ENCODE data around the gene ASRGL1. TPM values are rescaled to one million over a fixed set of nuclear protein-coding genes. Genes with fewer than 3 reads are reported as not detected.

The ASRGL1 gene
- total RNA-seq (62.2 TPM), polyA plus RNA-seq (ENCODE audit: insufficient read depth, low read depth, low replicate concordance) (85.6 TPM)
- long read RNA-seq, donor 1, transcript ASRGL1-201 (7 exons, 2,182 nt) = major isoform, 5 of 11 reads
- long read RNA-seq, donor 1, partial matches to known transcripts = 0 of 11 reads
- long read RNA-seq, donor 1, other reads (novel, unspliced or antisense) = 0 of 11 reads
- long read RNA-seq, donor 2, transcript ASRGL1-201 (7 exons, 2,182 nt) = major isoform, 11 of 18 reads
- long read RNA-seq, donor 2, partial matches to known transcripts = 0 of 18 reads
- long read RNA-seq, donor 2, other reads (novel, unspliced or antisense) = 0 of 18 reads
- long read RNA-seq, donor 3, transcript ASRGL1-202 (7 exons, 2,270 nt) = minor isoform, 6 of 33 reads
- long read RNA-seq, donor 3, transcript ASRGL1-201 (7 exons, 2,182 nt) = major isoform, 13 of 33 reads
- long read RNA-seq, donor 3, partial matches to known transcripts = 8 of 33 reads
- long read RNA-seq, donor 3, other reads (novel, unspliced or antisense) = 0 of 33 reads
- long read RNA-seq, donor 4, transcript ASRGL1-201 (7 exons, 2,182 nt) = major isoform, 13 of 20 reads
- long read RNA-seq, donor 4, partial matches to known transcripts = 0 of 20 reads
- long read RNA-seq, donor 4, other reads (novel, unspliced or antisense) = 0 of 20 reads
- long read RNA-seq, donor 5, partial matches to known transcripts = 0 of 1 reads
- long read RNA-seq, donor 5, other reads (novel, unspliced or antisense) = 0 of 1 reads
- long read RNA-seq, donor 6, transcript ASRGL1-201 (7 exons, 2,182 nt) = major isoform, 5 of 9 reads
- long read RNA-seq, donor 6, partial matches to known transcripts = 0 of 9 reads
- long read RNA-seq, donor 6, other reads (novel, unspliced or antisense) = 0 of 9 reads
- long read RNA-seq, donor 7, transcript ASRGL1-201 (7 exons, 2,182 nt) = major isoform, 45 of 89 reads
- long read RNA-seq, donor 7, transcript ASRGL1-202 (7 exons, 2,270 nt) = minor isoform, 9 of 89 reads
- long read RNA-seq, donor 7, partial matches to known transcripts = 14 of 89 reads
- long read RNA-seq, donor 7, other reads (novel, unspliced or antisense) = 17 of 89 reads
- long read RNA-seq, donor 8, transcript ASRGL1-201 (7 exons, 2,182 nt) = major isoform, 12 of 25 reads
- long read RNA-seq, donor 8, partial matches to known transcripts = 9 of 25 reads
- long read RNA-seq, donor 8, other reads (novel, unspliced or antisense) = 0 of 25 reads
- long read RNA-seq, donor 9, partial matches to known transcripts = 0 of 8 reads
- long read RNA-seq, donor 9, other reads (novel, unspliced or antisense) = 0 of 8 reads
- long read RNA-seq, donor 10, transcript ASRGL1-201 (7 exons, 2,182 nt) = major isoform, 11 of 18 reads
- long read RNA-seq, donor 10, partial matches to known transcripts = 0 of 18 reads
- long read RNA-seq, donor 10, other reads (novel, unspliced or antisense) = 0 of 18 reads

- Histone ChIP-seq H3K9me3 (ENCODE audit: control insufficient read depth in 2 of 3, insufficient read depth in 1 of 3, low read length in 3 of 3) (no peaks in the 10 kb centered on the region), H3K27me3 (ENCODE audit: control insufficient read depth, insufficient read depth, low read length) (peaks cover 3% of the 10 kb centered on the region), H3K27ac (ENCODE audit: low read depth in 2 of 2, low read length in 2 of 2) (peak within 1 kb of the TSS; percentile 65 to 81), H3K9ac (ENCODE audit: low read length in 3 of 3) (peak within 1 kb of the TSS in 2 of 3 donors; percentile 44 to 60), H3K4me1 (ENCODE audit: control insufficient read depth in 2 of 3, insufficient read depth in 2 of 3, low read depth in 1 of 3, low read length in 3 of 3) (peaks cover 0 to 19% (median 10%) of the 10 kb centered on the region in 3 donors), H3K36me3 (ENCODE audit: control insufficient read depth in 2 of 3, insufficient read depth in 3 of 3, low read length in 3 of 3) (no peaks in the 10 kb centered on the region), H3K4me3 (ENCODE audit: low read length in 3 of 3) (peak within 1 kb of the TSS; percentile 23 to 83 (median 57))
- intact Hi-C loops (cut with DNase I) = no loop called here
- FAIRE-seq (no peak), DNase-seq (peak; percentile 83 to 95 (median 88))
- no peak for TF ChIP-seq CTCF (IDR thresholded peaks at IDR 0.05; ENCODE audit: borderline replicate concordance, extremely low read depth, insufficient read depth)
Observed at GRCh38 chr11:62337303-62338181, at the start of gene ASRGL1. ASRGL1 (plus strand) TSS chr11:62337448; CDS start chr11:62337978, 530 bp downstream.

- Histone ChIP-seq H3K36me3 (ENCODE audit: control insufficient read depth in 2 of 3, insufficient read depth in 3 of 3, low read length in 3 of 3) (no peaks in the 10 kb centered on the region), H3K27me3 (ENCODE audit: control insufficient read depth, insufficient read depth, low read length) (no peaks in the 10 kb centered on the region), H3K27ac (ENCODE audit: low read depth in 2 of 2, low read length in 2 of 2) (no peak overlapping the region), H3K9me3 (ENCODE audit: control insufficient read depth in 2 of 3, insufficient read depth in 1 of 3, low read length in 3 of 3) (no peaks in the 10 kb centered on the region), H3K4me3 (ENCODE audit: low read length in 3 of 3) (no peak overlapping the region), H3K4me1 (ENCODE audit: control insufficient read depth in 2 of 3, insufficient read depth in 2 of 3, low read depth in 1 of 3, low read length in 3 of 3) (no peaks in the 10 kb centered on the region), H3K9ac (ENCODE audit: low read length in 3 of 3) (no peak overlapping the region)
- intact Hi-C loops (cut with DNase I) = no loop called here
- FAIRE-seq (no peak), DNase-seq (peak in 4 of 5 donors; percentile 59 to 78 (median 76))
- TF ChIP-seq CTCF (IDR thresholded peaks at IDR 0.05; ENCODE audit: borderline replicate concordance, extremely low read depth, insufficient read depth) = no peak
Observed at GRCh38 chr11:62295504-62295903, 41.7 kb upstream of the ASRGL1 start.

GRCh38 chr11:62298975-62299374, 38.3 kb upstream of the ASRGL1 start, which contains the start of gene SCGB1D4:
SCGB1D4 (minus strand) TSS chr11:62299075; CDS start chr11:62299010, 65 bp downstream.
- Histone ChIP-seq H3K9ac (ENCODE audit: low read length in 3 of 3) (no peak within 1 kb of the TSS), H3K36me3 (ENCODE audit: control insufficient read depth in 2 of 3, insufficient read depth in 3 of 3, low read length in 3 of 3) (no peaks in the 10 kb centered on the region), H3K27me3 (ENCODE audit: control insufficient read depth, insufficient read depth, low read length) (no peaks in the 10 kb centered on the region), H3K9me3 (ENCODE audit: control insufficient read depth in 2 of 3, insufficient read depth in 1 of 3, low read length in 3 of 3) (no peaks in the 10 kb centered on the region), H3K4me3 (ENCODE audit: low read length in 3 of 3) (no peak within 1 kb of the TSS), H3K4me1 (ENCODE audit: control insufficient read depth in 2 of 3, insufficient read depth in 2 of 3, low read depth in 1 of 3, low read length in 3 of 3) (no peaks in the 10 kb centered on the region), H3K27ac (ENCODE audit: low read depth in 2 of 2, low read length in 2 of 2) (no peak within 1 kb of the TSS)
- DNase-seq (no peak), FAIRE-seq (no peak)
- intact Hi-C loops (cut with DNase I) = no loop called here
- TF ChIP-seq CTCF (IDR thresholded peaks at IDR 0.05; ENCODE audit: borderline replicate concordance, extremely low read depth, insufficient read depth) = no peak
